ENCODE measurements around the gene CALML3. TPM values are rescaled to one million over a fixed set of nuclear protein-coding genes. Genes with fewer than 3 reads are reported as not detected.

The CALML3 gene
- total and polyA plus RNA-seq, 8 donors, result 0.46 to 64.6 TPM; not detected in 6

- DNase-seq, result peak in 1 of 2 donors; percentile 3
- no peaks in the 10 kb centered on the region for H3K9me3 ChIP-seq
- no peaks in the 10 kb centered on the region for H3K36me3 ChIP-seq
- intact Hi-C loops (cut with DNase I; ENCODE audit: low total_unique reads), result no loop called here
- no peak overlapping the region for H3K27ac ChIP-seq
- H3K27me3 ChIP-seq, result no peaks in the 10 kb centered on the region
- TF ChIP-seq POLR2AphosphoS5 (IDR thresholded peaks at IDR 0.05) (no peak), POLR2A (IDR thresholded peaks at IDR 0.05) (no peak), EP300 (IDR thresholded peaks at IDR 0.05) (no peak)
- TF ChIP-seq, protein P1, sequence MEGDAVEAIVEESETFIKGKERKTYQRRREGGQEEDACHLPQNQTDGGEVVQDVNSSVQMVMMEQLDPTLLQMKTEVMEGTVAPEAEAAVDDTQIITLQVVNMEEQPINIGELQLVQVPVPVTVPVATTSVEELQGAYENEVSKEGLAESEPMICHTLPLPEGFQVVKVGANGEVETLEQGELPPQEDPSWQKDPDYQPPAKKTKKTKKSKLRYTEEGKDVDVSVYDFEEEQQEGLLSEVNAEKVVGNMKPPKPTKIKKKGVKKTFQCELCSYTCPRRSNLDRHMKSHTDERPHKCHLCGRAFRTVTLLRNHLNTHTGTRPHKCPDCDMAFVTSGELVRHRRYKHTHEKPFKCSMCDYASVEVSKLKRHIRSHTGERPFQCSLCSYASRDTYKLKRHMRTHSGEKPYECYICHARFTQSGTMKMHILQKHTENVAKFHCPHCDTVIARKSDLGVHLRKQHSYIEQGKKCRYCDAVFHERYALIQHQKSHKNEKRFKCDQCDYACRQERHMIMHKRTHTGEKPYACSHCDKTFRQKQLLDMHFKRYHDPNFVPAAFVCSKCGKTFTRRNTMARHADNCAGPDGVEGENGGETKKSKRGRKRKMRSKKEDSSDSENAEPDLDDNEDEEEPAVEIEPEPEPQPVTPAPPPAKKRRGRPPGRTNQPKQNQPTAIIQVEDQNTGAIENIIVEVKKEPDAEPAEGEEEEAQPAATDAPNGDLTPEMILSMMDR (IDR thresholded peaks at IDR 0.05), result no peak
- no peak overlapping the region for H3K4me3 ChIP-seq
- WGBS, 5 donors, result 80 to 92% (median 85%) methylated on average over 17 to 23 of the region's 23 CpGs
- H3K4me1 ChIP-seq, result peaks cover 0 to 9% (median 2%) of the 10 kb centered on the region in 4 donors
These were observed 41.2 kb downstream of the CALML3 start for GRCh38 chr10:5565671-5566581.

GRCh38 chr10:5566614-5567013 lies 41.9 kb downstream of the CALML3 start:
- whole genome bisulfite sequencing, 5 donors, result 82 to 93% (median 85%) methylated on average over 3 of the region's 3 CpGs
- TF ChIP-seq POLR2AphosphoS5 (IDR thresholded peaks at IDR 0.05), result no peak
- TF ChIP-seq, protein P1 (IDR thresholded peaks at IDR 0.05), result no peak
- TF ChIP-seq EP300 (IDR thresholded peaks at IDR 0.05), result no peak
- TF ChIP-seq POLR2A (IDR thresholded peaks at IDR 0.05), result no peak
- Histone ChIP-seq H3K36me3 (no peaks in the 10 kb centered on the region), H3K27ac (no peak overlapping the region), H3K9me3 (no peaks in the 10 kb centered on the region), H3K4me3 (no peak overlapping the region), H3K27me3 (no peaks in the 10 kb centered on the region), H3K4me1 (peaks cover 0 to 9% (median 2%) of the 10 kb centered on the region in 4 donors)
- no peak for DNase-seq
- intact Hi-C loops (cut with DNase I; ENCODE audit: low total_unique reads), result no loop called here

DNA sequence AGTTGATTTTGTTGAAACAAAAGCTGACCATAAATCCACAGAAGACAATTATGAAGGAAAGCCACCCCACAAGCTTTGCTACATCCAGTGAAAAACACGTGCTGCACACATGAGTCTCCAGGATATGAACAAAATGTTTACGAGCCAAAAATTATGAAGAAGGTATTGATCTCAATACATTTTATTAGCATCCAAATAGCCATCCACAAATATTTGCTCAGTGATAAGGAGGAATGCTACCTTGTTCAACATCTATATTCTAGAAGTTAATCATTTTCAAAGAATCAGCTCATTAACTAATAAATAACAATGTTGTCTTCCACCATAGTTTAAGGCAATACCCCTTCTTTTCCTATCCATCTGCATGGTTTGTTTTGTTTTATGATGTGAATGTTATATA lies 42.7 kb downstream of the CALML3 start:
- Histone ChIP-seq H3K27me3 (no peaks in the 10 kb centered on the region), H3K27ac (no peak overlapping the region), H3K36me3 (no peaks in the 10 kb centered on the region), H3K4me1 (peaks cover 0 to 9% (median 2%) of the 10 kb centered on the region in 4 donors), H3K4me3 (no peak overlapping the region), H3K9me3 (no peaks in the 10 kb centered on the region)
- 67 to 90% (median 73%) methylated on average over 2 of the region's 2 CpGs for WGBS, 5 donors
- TF ChIP-seq, protein P1 (IDR thresholded peaks at IDR 0.05), result no peak
- TF ChIP-seq EP300 (IDR thresholded peaks at IDR 0.05), result no peak
- no peak for TF ChIP-seq POLR2AphosphoS5 (IDR thresholded peaks at IDR 0.05)
- TF ChIP-seq POLR2A (IDR thresholded peaks at IDR 0.05), result no peak
- intact Hi-C loops (cut with DNase I; ENCODE audit: low total_unique reads), result no loop called here
- DNase-seq, result no peak

DNA sequence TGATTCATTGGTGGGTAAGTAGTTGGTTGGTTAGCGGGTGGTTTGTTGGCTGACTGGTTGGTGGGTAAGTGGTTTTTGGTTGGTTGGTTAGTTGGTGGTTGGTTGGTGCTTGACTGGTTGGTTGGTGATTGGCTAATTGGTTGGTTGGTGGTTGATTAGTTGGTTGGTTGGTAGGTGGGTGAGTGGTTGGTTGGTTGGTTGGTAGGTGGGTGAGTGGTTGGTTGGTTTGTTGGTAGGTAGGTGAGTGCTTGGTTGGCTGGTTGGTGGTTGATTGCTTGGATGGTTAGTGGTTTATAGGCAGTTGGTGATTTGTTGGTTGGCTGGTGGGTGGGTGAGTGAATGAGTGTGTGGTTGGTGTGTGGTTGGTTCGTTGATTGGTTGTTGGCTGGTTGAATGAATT lies 44.2 kb downstream of the CALML3 start:
- intact Hi-C loops (cut with DNase I; ENCODE audit: low total_unique reads), result no loop called here
- TF ChIP-seq, protein P1 (IDR thresholded peaks at IDR 0.05), result no peak
- Histone ChIP-seq H3K27ac (no peak overlapping the region), H3K4me1 (peaks cover 0 to 3% (median under 1%) of the 10 kb centered on the region in 4 donors), H3K4me3 (no peak overlapping the region), H3K27me3 (no peaks in the 10 kb centered on the region), H3K9me3 (no peaks in the 10 kb centered on the region), H3K36me3 (no peaks in the 10 kb centered on the region)
- DNase-seq, result no peak
- WGBS, 5 donors, result 85 to 92% (median 86%) methylated on average over 2 of the region's 2 CpGs

Data from stomach (tissue), 9 donors.